Stimulated activated CD4-positive, alpha-beta T cell treated with anti-CD3 and anti-CD28 coated beads, Interleukin-2, amount 100 ng/mL, for 4 hours (primary cell): ENCODE data around the gene CFAP99.
"Not testable (repeated sequence)": the region's sequence is repeated elsewhere in the genome, so short reads cannot be mapped to it uniquely, and the experiment has no call there.

Experiments
- DNase-seq: peaks from one replicate; pipeline ENCODE4 v3.0.0-alpha.2; 2020; ENCODE audit warnings: low read depth

Gene CFAP99

GRCh38 chr4:2446656-2447564 is 28.2 kb downstream of the CFAP99 start:
- no peak for DNase-seq

DNA sequence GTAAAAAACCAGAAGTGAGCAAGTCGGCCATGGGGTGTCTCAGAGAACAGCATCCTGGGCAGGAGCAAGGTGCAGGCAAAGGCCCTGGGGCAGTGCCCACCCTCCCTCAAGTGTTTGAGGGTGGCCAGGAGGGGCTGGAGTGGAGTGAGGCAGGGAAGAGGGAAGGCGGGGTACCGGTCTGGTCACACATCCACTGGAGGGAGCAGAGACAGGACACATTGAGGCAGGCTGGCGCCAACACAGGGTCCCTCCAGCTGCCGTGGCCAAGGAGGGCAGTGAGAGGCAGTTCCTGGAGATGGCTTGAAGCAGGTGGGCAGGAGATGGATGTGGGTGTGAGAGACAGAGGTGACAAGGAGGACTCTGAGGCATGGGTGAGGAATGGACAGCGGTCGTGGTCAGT is 29.8 kb downstream of the CFAP99 start:
- no peak for DNase-seq

DNA sequence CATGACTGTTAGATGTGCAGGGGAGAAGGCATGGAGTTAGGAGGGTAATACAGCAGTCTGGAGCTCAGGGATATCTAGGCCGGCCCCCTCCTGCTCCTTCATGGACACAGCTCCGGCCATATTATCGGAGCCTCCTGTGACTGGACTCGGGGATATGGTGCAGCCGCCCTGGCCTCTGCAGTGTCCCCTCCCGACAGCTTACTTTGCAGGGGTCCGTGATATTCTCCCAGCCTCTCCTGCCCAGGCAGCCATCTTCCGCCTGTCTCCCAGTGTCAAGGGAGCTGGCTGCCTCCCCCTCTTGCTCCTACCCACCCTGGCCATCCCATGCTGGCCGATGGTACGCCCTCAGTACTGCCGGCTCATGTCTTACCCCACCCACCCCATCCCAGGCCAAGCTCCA is 30.3 kb downstream of the CFAP99 start:
- no peak for DNase-seq

DNA sequence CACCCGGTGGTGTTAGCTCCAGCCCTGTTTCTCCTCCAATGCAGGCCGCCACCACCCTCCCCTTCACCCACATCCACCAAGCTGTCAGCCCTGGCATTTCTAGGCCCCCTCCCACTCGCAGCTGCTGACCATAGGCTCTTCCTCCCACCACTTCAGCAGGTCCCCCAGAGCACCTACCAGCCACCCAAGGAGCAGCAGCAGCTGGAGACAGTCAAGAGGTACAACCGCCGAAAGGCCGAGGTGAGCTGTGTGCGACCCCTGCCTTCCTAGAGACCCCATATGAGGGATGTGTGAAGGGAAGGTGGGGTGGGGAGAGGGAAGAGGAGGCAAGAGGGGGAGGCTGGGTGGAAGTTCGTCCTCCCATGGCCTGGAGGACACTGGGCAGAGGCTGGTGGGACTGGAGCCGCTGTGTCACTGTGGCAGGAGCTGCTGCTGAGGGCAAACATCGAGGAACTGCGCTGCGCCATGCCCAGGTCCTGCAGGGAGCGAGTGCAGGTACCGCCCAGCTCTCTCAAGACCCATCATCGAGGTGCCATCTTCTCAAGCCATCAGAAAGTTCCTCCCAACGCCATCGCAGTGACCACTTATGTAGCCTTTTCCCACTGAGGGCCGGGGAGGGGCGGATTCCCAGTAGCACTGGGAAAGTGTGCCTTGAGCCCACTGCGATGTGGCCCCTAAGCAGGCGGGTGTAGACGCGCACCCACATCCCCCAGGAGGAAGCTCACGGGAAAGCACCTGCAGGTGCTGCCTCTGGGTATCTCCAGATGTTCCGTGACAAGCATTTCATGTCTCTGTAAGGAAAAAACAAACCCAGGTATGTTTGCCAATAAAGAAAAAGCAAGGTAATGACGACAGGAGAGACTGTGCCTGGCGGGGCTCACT is 31.0 kb downstream of the CFAP99 start:
- no peak for DNase-seq

DNA sequence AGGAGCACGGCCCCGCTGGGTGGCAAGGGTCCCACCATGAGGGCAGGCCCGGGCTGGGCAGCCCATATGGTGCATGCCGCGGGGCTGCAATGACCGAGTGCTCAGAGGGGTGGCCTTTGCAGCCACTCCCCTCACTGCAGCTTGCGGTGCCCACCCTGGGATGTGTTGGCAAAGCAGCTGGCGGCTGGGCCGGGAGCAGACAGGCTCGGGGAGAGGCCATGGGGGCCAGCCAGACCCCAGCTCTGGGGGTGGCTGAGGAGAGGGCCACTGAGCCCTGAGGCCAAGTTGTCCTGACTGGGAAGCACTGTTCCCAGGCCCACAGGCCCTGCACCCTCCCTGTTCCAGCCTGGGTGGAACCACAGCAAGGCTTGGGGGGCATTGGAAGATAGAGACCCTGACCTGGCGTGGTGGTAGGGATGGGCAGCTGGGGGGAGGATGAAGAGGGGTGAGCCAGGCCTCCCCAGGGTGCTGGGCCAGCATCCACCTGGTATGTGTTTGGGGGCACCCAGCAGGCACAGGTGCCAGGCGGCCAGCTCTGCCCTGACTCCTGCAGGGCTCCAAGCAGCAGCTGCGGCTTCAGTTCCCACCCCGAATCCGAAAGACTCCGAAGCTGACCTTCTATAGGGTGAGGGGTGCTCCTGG is 31.8 kb downstream of the CFAP99 start:
- no peak for DNase-seq

DNA sequence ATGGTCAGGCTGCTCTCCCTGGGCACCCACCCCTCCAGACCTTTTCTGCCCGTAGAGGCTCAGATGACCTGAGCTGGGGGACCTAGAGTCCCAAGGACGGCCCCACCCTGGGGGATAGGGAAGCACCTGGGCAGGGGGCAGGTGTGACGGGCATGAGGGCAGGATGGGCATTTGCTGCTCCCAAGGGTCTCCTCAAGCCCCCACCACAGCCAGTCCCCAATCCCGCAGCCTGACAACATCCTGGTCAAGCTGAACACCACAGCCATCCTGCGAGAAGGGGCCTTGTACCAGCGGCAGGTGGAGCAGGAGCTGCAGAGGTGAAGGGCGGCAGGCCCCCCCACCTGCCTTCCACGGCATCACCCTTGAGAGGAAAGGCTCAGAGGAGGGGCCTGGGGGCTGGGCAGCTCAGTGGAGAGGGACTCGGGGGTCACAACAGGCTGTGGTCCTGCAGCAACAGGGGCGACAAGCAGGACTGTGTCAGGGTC is 32.3 kb downstream of the CFAP99 start:
- DNase-seq = no peak

DNA sequence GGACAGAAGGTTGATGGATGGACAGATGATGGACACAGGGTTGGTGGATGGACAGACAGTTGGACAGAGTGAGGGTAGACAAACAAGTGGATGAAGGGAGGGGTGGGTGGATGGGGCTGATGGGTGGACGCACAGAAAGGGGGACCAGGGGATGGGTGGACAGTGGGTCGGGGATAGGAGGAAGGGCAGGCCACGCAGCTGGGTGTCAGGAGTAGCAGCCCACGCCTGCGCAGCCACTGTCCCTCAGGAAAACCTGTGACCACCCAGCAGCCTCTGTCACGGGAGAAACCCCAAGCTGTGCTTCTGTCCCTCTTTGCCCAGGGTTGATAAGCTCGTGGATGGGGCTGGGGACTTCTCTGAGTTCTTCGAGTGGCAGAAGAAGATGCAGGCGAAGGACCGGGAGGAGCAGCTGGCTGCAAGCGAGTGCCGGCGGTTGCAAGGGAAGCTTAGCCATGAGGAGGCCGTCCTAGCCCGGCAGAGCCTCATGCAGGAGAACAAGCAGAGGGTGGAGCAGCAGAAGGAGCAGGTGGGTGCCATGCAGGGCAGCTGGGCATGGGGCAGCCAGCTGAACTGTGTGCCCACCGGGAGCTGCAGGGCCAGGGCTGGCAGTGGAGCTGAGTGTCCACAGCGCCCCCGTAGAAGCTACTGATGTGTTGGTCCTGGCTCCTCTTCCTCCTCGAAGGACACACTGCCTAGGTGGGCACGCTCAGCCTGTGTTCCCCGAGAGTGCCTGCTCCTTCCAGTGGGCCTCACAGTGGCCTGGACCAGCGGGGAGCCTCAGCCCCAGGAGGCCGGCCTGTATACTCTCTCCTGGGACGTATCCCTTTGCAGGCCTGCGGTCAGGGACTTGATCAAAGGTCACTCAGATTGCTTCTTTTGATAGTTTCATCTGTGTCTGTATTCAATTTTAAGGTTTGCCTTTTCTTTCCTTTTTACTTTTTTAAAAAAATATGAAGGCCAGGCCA is 33.3 kb downstream of the CFAP99 start:
- DNase-seq = no peak

DNA sequence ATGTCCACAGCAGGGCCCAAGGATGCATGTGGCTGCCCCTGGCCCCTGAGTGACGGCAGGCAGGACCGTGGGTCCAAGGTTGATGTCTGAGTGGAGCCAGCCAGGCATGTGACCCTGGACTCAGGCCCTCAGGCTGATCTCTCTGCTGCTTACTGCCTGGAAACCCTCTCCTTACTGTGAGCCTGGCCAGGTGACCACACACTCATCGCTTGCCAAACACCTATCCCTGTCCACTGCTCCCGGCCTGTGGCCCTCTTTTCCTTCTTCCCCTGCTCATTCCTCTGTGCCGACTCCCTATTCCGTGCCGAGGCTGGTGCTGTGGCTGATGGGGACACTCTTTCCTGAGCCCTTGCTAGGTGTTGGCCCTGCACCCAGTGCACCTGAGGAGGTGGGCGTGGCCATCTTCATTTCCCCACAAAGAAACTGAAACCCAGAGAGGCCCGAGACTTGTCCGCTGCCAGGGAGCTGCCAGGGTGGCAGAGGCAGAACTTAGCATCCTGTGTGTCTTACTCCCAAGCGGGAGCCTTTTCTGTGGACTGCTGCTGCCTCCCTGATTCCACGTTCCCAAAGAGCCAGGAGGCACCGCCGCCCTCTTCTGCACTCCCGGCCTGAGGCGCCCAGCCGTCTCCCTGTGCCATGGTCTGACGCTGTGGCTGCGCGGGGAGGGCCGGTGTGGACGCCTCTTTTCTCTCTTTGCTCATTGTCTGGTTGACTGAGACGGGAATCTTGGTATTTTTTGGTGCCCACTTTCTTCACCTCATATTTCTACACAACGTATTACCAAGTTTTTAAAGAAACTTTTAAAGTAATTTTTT is 38.9 kb downstream of the CFAP99 start:
- no peak for DNase-seq

DNA sequence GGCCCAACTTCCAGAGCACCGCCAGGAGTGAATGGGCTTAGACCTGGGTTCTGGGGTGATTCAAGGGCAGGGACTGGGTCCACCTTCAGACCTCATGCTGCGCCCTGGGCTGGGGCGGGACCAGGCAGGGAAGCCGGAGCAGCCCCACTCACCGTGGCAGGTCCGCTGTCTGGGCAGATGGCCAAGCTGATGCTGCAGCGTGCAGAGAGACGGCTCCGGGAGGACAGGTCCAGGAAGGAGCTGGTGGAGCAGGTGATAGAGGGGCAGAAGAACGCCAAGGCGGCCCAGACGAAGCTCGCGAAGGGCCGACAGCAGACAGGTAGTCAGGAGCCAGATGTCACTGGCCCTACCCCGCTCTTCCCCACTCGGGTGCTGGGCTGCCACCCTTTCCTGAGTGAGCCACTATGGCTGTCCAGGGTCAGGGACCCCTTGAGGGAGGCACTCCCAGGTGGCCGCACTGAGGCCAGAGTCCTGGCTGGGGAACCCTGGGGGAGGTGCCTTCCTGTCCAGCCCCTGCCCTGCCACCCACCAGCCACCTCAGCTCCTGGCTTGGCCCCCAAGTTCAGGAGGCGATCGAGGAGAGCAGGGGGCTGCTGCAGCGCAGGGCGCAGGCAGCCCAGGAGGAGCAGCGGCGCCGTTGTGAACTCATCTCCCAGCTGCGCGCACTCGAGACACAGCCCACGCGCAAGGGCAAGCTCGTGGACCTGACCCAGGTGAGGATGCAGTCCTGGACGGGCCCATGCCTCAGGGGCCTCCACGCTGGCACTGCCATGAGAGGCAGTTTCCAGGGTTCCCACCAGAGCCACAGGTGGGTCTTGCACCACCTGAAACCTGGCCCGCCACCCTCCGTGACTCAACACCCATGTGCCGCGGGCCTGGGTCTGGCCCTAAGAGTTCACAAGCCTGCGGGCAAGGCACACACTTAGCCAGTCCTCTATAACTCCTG is 40.1 kb downstream of the CFAP99 start:
- DNase-seq = no peak

- no peak for DNase-seq
These were observed 41.0 kb downstream of the CFAP99 start for GRCh38 chr4:2459589-2460349.

GRCh38 chr4:2461246-2461960 is 42.6 kb downstream of the CFAP99 start:
- no peak for DNase-seq

DNA sequence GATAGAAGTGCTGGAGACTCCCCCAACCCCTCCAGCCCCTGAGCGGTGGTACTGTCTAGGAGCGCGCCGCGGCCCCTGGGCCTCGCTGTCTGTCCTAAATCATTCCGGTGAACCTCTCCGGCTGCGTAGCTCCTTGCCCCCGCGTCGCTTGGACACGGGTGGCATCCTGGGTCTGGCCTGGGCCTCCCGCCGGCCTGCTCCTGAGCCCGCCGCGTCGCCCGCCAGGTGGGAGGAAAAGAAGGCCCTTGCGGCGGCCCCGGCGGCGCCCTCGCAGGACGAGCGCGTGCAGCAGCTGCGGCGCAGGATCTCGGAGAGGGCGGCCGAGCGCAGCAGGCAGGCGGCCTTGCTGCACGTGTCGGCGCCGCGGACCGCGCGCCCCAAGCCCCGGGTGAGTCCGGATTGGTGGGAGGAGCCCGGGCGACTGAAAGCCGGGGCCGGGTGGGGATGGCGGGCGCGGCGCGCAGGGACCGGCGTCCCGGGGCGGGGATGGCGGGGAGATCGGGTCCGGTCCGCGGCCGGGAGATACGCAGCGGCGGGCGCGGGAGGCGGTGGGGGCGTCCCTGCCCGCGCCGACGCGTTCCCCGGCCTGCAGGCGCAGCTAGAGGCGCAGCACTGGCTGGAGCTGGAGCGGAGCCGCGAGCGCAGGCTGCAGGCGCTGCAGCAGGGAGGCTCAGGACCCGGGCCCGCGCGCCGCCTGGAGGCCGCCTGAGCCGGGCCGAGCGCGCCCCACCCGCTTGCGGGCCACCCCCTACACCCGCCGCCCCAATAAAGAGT is 43.6 kb downstream of the CFAP99 start:
- peak; percentile 41 for DNase-seq

DNA sequence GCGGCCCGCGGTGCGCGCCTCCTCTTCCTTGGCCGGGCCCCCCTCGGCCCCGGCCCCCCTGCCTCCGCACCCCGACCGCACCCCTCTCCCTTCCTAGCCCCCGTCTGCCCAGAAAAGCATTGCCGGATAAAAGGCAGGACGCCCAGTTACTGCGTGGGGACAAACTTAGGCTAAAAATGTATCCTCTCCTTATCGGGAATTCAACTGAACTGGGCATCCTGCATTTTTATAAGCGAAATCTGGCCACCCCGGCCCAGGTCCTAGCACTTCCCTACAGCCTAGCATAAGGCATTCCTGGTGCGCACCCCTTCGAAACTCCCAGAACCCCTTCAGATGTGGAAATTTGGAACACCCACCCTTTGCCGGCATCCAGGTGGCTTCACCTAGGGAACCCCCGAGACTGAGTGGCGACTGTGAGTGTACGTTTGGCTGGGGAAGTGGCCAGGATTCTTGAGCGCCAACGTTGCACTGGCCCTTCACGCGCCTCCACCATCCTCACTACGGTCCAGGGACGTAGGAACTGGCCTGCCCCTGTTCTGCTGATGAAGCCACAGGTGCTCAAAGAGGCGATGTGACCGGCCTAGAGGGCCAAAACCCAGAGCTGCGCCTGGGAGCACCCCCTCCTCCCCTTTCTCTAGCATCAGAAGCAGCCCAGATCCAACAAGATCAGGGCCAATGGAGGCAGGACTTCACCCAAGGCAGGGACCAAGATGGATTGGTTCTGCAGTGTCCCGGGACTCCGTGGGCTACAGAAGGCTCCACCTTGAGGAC is 44.4 kb downstream of the CFAP99 start:
- no peak for DNase-seq

- no peak for DNase-seq
These were observed 46.3 kb downstream of the CFAP99 start for GRCh38 chr4:2465032-2465431.

DNA sequence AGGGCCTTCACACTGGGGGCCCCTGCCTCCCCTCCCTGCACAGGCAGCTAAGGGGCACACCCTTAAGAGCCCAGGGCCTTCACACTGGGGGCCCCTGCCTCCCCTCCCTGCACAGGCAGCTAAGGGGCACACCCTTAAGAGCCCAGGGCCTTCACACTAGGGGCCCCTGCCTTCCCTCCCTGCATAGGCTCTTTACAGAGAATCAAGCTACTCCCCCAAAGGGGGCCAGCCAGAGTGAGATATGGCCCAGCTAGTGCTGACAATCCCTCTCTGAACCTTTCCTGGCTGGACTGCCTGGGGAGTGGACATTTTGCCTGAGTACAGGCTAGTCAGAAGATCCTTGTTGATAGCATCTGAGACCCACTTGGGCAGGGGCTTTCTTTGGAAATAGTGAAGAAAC is 46.8 kb downstream of the CFAP99 start:
- not testable (repeated sequence) for DNase-seq
